ENCODE data around the gene IL6ST.

Gene IL6ST

GRCh38 chr5:55915783-55916182 is 79.0 kb downstream of the IL6ST start:
- no peak overlapping the region for H3K27ac ChIP-seq (ENCODE audit: extremely low read depth, low read depth, low read length)
- no peak overlapping the region for H3K4me3 ChIP-seq (ENCODE audit: low read depth, low read length)
- H3K36me3 ChIP-seq (ENCODE audit: control insufficient read depth in 2 of 2, insufficient read depth in 1 of 2, low read length in 2 of 2), result no peaks in the 10 kb centered on the region
- TF ChIP-seq HOXC10 (CRISPR knock-in tag; IDR thresholded peaks at IDR 0.05) (no peak), REPIN1 (tag by site-specific recombination; IDR thresholded peaks at IDR 0.05; ENCODE audit: low read depth) (no peak), ZNF623 (tag by site-specific recombination; IDR thresholded peaks at IDR 0.05) (no peak), ZNF37A (tag by site-specific recombination; IDR thresholded peaks at IDR 0.05) (no peak), ZNF266 (tag by site-specific recombination; IDR thresholded peaks at IDR 0.05; ENCODE audit: low read depth) (no peak)
- no peaks in the 10 kb centered on the region for H3K9me3 ChIP-seq (ENCODE audit: control insufficient read depth, insufficient read depth, low read depth, low read length)
- ChIA-PET CTCF (no interaction called here), POLR2A (no interaction called here)
- no peaks in the 10 kb centered on the region for H3K4me1 ChIP-seq (ENCODE audit: control insufficient read depth, insufficient read depth, low read length)

DNA sequence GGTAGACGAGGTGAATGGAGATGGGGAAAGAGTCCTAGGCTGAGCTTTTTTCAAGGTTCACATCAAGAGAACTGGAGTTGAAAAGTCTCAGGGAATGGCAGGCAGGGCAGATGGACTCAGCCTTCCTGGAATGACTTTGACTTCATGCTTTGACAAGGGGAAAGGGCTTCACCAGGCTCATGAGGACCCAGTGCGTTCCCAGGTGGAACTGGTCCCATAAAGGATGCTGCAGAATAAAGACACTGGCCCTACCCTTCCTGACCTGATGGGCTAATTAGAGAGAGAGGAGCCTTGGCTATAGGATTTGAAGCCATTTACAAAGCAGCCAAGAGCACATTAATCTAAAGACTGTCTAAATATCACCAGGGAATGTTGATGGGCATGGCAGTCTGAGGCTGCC is 79.8 kb downstream of the IL6ST start:
- Histone ChIP-seq H3K36me3 (ENCODE audit: control insufficient read depth in 2 of 2, insufficient read depth in 1 of 2, low read length in 2 of 2) (no peaks in the 10 kb centered on the region), H3K4me3 (ENCODE audit: low read depth, low read length) (no peak overlapping the region), H3K4me1 (ENCODE audit: control insufficient read depth, insufficient read depth, low read length) (no peaks in the 10 kb centered on the region), H3K9me3 (ENCODE audit: control insufficient read depth, insufficient read depth, low read depth, low read length) (no peaks in the 10 kb centered on the region), H3K27ac (ENCODE audit: extremely low read depth, low read depth, low read length) (no peak overlapping the region)
- TF ChIP-seq ZNF621 (tag by site-specific recombination; IDR thresholded peaks at IDR 0.05), result no peak
- TF ChIP-seq KLF8 (tag by site-specific recombination; IDR thresholded peaks at IDR 0.05), result no peak
- no peak for TF ChIP-seq YY1 (tag by site-specific recombination; IDR thresholded peaks at IDR 0.05)
- TF ChIP-seq ZEB2 (tag by site-specific recombination; IDR thresholded peaks at IDR 0.05), result no peak
- TF ChIP-seq REPIN1 (tag by site-specific recombination; IDR thresholded peaks at IDR 0.05; ENCODE audit: low read depth), result no peak
- no peak for TF ChIP-seq ZBTB20 (tag by site-specific recombination; IDR thresholded peaks at IDR 0.05)
- no peak for TF ChIP-seq KLF17 (tag by site-specific recombination; IDR thresholded peaks at IDR 0.05)
- TF ChIP-seq ZNF513 (tag by site-specific recombination; IDR thresholded peaks at IDR 0.05), result no peak
- no peak for TF ChIP-seq ZNF624 (tag by site-specific recombination; IDR thresholded peaks at IDR 0.05)
- TF ChIP-seq ZNF600 (tag by site-specific recombination; IDR thresholded peaks at IDR 0.05), result no peak
- TF ChIP-seq ZNF248 (tag by site-specific recombination; IDR thresholded peaks at IDR 0.05), result no peak
- no peak for TF ChIP-seq SETDB1 (IDR thresholded peaks at IDR 0.05; ENCODE audit: insufficient read length, low read length)
- no peak for TF ChIP-seq ZNF114 (tag by site-specific recombination; IDR thresholded peaks at IDR 0.05)
- TF ChIP-seq ZNF221 (tag by site-specific recombination; IDR thresholded peaks at IDR 0.05; ENCODE audit: borderline replicate concordance), result no peak
- no peak for TF ChIP-seq ZNF426 (tag by site-specific recombination; IDR thresholded peaks at IDR 0.05)
- no peak for TF ChIP-seq ZNF335 (tag by site-specific recombination; conservative IDR thresholded peaks at IDR 0.05)
- CTCF ChIA-PET, result interaction anchor here (0.5 kb wide), 1 partner anchor 374 kb away, joined by 3 read pairs; no protein-coding TSS in a partner anchor
- POLR2A ChIA-PET, result no interaction called here

- Histone ChIP-seq H3K9me3 (ENCODE audit: control insufficient read depth, insufficient read depth, low read depth, low read length) (no peaks in the 10 kb centered on the region), H3K27ac (ENCODE audit: extremely low read depth, low read depth, low read length) (no peak overlapping the region), H3K4me1 (ENCODE audit: control insufficient read depth, insufficient read depth, low read length) (no peaks in the 10 kb centered on the region), H3K4me3 (ENCODE audit: low read depth, low read length) (no peak overlapping the region), H3K36me3 (ENCODE audit: control insufficient read depth in 2 of 2, insufficient read depth in 1 of 2, low read length in 2 of 2) (no peaks in the 10 kb centered on the region)
- ChIA-PET POLR2A (no interaction called here), CTCF (no interaction called here)
- TF ChIP-seq ZNF776 (tag by site-specific recombination; IDR thresholded peaks at IDR 0.05; ENCODE audit: borderline replicate concordance) (no peak), ZFP3 (tag by site-specific recombination; IDR thresholded peaks at IDR 0.05; ENCODE audit: low read depth) (no peak), ZNF658 (tag by site-specific recombination; IDR thresholded peaks at IDR 0.05) (no peak), CTCF (tag by site-specific recombination; IDR thresholded peaks at IDR 0.05) (no peak)
- TF ChIP-seq, protein P1, sequence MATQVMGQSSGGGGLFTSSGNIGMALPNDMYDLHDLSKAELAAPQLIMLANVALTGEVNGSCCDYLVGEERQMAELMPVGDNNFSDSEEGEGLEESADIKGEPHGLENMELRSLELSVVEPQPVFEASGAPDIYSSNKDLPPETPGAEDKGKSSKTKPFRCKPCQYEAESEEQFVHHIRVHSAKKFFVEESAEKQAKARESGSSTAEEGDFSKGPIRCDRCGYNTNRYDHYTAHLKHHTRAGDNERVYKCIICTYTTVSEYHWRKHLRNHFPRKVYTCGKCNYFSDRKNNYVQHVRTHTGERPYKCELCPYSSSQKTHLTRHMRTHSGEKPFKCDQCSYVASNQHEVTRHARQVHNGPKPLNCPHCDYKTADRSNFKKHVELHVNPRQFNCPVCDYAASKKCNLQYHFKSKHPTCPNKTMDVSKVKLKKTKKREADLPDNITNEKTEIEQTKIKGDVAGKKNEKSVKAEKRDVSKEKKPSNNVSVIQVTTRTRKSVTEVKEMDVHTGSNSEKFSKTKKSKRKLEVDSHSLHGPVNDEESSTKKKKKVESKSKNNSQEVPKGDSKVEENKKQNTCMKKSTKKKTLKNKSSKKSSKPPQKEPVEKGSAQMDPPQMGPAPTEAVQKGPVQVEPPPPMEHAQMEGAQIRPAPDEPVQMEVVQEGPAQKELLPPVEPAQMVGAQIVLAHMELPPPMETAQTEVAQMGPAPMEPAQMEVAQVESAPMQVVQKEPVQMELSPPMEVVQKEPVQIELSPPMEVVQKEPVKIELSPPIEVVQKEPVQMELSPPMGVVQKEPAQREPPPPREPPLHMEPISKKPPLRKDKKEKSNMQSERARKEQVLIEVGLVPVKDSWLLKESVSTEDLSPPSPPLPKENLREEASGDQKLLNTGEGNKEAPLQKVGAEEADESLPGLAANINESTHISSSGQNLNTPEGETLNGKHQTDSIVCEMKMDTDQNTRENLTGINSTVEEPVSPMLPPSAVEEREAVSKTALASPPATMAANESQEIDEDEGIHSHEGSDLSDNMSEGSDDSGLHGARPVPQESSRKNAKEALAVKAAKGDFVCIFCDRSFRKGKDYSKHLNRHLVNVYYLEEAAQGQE (tag by site-specific recombination; IDR thresholded peaks at IDR 0.05), result no peak
Observed at GRCh38 chr5:55913466-55914413, 81.0 kb downstream of the IL6ST start.

All from HEK293 (cell line).